Skeletal muscle cell (primary cell): ENCODE measurements around the gene RPSA.
"Not testable (repeated sequence)": the region's sequence is repeated elsewhere in the genome, so short reads cannot be mapped to it uniquely, and the experiment has no call there.

ENCODE experiments used
- DNase-seq: peaks from one replicate; pipeline ENCODE4 v3.0.0-alpha.2; 2010; ENCODE audit warnings: low read depth
- H3K4me3 ChIP-seq: 2 replicates; pipeline ENCODE4 v1.5.1; 2011; ENCODE audit warnings: low read depth, mild to moderate bottlenecking, control low read depth, low read length, moderate library complexity

The RPSA gene

DNA sequence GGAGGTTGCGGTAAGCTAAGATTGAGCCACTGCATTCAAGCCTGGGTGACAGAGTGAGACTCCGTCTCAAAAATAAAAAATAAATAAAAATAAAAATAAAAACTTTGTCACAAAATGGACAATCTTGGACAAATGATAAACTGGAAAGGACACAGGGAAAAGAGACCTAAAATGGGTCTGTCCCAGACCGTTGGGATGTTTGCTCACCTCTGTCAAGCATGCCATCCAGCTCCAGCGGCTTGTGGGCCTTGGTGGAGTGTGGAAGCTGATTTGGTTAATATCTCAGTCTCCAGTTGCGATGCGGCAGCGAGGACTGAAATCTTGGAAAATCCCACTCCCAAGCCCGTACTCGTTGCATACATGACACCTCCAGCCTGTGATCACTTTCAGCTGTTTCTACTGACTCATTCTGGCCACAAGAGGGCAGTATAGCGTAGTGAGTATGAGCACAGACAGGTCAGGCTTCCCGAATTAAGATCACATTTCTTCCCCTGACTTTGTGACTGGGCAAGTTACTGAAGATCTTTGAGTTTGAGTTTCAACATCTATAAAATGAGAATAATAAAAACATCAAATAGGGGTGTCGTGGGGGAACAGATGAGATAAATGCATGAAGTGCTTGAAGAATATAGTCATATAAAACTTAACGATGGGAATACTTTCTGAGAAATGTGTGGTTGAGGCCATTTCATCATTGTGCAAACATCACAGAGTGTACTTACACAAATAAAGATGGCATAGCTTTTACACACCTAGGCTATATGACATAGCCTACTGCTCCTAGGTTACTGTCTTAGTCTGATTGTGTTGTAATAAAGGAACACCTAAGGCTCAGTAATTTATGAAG lies 41.3 kb downstream of the RPSA start:
- no peak overlapping the region for H3K4me3 ChIP-seq
- DNase-seq, result peak; percentile 39

GRCh38 chr3:39448506-39449233 lies 42.1 kb downstream of the RPSA start:
- no peak for DNase-seq
- H3K4me3 ChIP-seq, result no peak overlapping the region

DNA sequence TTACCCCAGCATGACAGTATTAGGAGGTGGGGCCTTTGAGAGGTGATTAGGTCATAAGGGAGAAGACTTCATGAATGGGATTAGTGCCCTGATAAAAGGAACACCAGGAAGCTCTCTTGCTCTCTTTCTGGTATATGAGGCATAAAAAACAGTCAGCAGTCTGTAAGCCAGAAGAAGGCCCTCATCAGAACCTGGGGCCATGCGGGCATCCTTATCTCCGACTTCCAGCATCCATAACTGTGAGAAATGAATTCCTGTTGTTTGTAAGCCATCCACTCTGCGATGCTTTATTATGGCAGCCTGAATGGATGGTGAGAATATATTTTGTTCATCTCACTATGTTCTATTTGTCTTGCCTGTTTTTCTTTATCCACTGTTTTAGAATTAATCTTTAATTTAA lies 43.3 kb downstream of the RPSA start:
- H3K4me3 ChIP-seq, result no peak overlapping the region
- DNase-seq, result no peak

DNA sequence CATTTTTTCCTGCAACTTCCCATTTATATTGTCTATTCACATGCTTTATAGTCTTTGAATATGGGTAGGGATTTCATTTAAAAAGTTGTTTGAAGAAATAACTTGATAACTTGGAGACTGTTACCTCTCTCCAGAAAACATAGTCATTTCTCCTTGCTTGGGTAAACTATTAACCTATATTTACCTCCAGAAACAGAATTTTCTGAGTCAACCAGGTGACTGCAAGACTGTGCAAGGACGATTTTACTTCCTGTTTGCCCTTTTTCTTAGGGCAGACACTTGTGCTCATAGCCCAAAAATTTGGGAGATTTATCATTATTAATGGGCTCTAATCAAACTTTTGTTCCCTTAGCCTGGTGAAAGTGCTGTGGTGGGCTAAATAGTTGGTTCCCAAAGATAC lies 46.6 kb downstream of the RPSA start:
- no peak overlapping the region for H3K4me3 ChIP-seq
- DNase-seq, result no peak

- DNase-seq, H3K4me3 ChIP-seq: not testable (repeated sequence)
Observed at GRCh38 chr3:39453872-39454271, 47.4 kb downstream of the RPSA start.

DNA sequence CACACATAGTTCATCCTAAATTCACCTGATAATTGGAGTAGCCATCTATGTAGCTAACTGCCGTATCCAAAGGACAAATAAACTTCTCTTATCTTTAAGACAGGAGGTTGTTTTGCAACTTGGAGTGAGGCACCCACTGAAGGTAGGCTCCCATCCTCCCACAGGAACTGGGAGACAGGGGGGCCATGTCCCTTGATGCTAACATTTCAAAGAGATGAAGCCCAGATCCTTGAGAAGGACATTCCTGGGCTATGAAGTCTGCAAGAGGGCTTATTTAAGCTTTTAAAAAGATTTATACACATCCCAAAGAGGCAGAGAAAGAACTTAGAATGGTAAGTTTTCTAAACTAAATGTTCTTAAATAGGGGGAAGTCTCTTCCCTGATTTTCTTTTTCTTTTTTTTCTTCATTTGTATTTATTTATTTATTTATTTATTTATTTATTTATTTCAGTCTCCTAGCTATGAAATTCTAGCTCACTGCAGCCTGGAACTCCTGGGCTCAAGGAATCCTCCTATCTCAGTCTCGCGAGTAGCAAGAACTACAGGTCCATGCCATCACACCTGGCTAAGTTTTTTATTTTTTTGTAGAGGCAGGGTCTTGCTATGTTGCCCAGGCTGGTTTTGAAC lies 48.2 kb downstream of the RPSA start:
- no peak overlapping the region for H3K4me3 ChIP-seq
- no peak for DNase-seq

GRCh38 chr3:39456159-39456558 lies 49.6 kb downstream of the RPSA start:
- no peak for DNase-seq

DNA sequence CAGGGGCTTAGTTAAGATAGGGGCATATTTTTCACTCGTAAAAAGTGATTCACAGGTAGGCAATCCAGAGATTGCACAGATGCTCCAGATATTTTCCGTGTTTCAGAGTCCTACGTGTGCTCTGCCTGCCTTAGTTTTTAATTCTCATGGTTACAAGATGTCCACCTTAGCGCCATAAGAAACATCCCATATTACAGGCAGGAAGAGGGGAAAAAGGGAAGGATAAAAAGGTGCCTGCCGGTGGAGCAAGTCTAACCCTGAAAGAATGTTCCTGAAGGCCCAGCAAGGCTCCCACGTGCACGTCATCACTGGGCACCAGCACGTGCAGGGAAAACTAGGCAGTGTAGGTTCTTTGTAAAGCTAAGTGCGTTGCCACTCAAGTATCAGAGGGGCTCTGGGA lies 50.8 kb downstream of the RPSA start:
- no peak for DNase-seq
- no peak overlapping the region for H3K4me3 ChIP-seq

More at GRCh38 chr3:39456159-39456558, 49.6 kb downstream of the RPSA start:
- no peak overlapping the region for H3K4me3 ChIP-seq

- DNase-seq, H3K4me3 ChIP-seq: not testable (repeated sequence)
Observed at GRCh38 chr3:39458579-39458978, 52.1 kb downstream of the RPSA start.

GRCh38 chr3:39460677-39461076 lies 54.2 kb downstream of the RPSA start:
- H3K4me3 ChIP-seq, result no peak overlapping the region
- no peak for DNase-seq
